Measurements from ENCODE around the gene UBE2Q1. TPM values are rescaled to one million over a fixed set of nuclear protein-coding genes. Genes with fewer than 3 reads are reported as not detected.

The UBE2Q1 gene
- total and polyA plus RNA-seq, 2 experiments from 2014 or later, result 5.7 to 37.9 TPM

DNA sequence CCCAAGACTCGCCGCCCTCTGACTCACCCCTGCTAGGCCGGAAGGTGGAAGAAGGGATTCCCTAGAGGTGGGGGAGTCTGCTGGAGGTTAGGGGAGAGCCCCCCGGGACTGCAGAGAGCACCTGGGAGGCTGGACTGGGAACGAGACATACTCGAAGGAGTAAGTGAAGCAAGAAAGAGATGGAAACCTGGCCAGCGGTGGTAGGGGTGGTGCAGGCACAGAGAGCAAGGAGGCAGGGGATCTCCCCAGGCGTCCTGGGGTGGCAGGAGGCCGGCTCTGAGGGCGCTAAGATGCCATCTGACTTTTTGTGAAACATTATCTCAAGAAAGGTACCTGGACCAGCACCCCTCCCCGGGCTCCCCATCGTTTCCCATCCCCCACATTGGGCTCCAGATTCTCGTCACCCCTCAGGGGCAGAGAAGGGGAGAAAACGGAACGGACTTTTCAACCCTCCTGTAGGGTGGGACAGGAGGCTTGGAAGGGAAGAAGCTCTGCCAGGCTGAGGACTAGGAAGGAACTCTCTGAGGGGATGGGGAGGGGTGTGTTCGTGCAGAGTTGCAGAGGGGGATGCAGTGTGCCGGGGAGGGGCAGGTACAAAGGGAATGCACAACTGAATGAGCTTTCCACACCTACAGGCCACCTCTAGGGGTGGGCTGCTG, 9.8 kb upstream of the UBE2Q1 start:
- H3K9me2 ChIP-seq (ENCODE audit: insufficient read depth), result no peaks in the 10 kb centered on the region
- peak overlapping the region; percentile 60 for H3K4me2 ChIP-seq (ENCODE audit: unreplicated experiment)
- H3K9me3 ChIP-seq (ENCODE audit: low read depth), result no peaks in the 10 kb centered on the region
- WGBS, 2 experiments (ENCODE audit: low coverage in 1 of 2, low lambda C conversion rate in 2 of 2, missing lambda C conversion rate in 2 of 2), result 19 to 21% methylated on average over 17 of the region's 17 CpGs
- no peaks in the 10 kb centered on the region for H3K4me1 ChIP-seq (ENCODE audit: insufficient read depth)
- H3F3A ChIP-seq (ENCODE audit: insufficient read depth), result no peaks in the 10 kb centered on the region
- no peaks in the 10 kb centered on the region for H3K79me2 ChIP-seq (ENCODE audit: insufficient read depth)
- H3K9ac ChIP-seq, result no peak overlapping the region
- H3K36me3 ChIP-seq (ENCODE audit: low read depth), result no peaks in the 10 kb centered on the region
- in situ Hi-C loops (cut with MboI), result loop anchor here (10.0 kb wide), 1 partner anchor 317 kb away; no protein-coding TSS in a partner anchor
- peaks cover 8% of the 10 kb centered on the region for H3K27me3 ChIP-seq (replicated peaks; ENCODE audit: insufficient read depth)
- DNase-seq, result no peak
- no peak overlapping the region for H3K27ac ChIP-seq
- TF ChIP-seq EZH2phosphoT487 (IDR thresholded peaks at IDR 0.05; ENCODE audit: insufficient read depth, low read depth), result no peak
- TF ChIP-seq EZH2 (IDR thresholded peaks at IDR 0.05; ENCODE audit: insufficient read depth, poor library complexity, severe bottlenecking), result no peak
- no peaks in the 10 kb centered on the region for H4K20me1 ChIP-seq (ENCODE audit: insufficient read depth)
- no peak overlapping the region for H2AFZ ChIP-seq
- peak overlapping the region; percentile 60 for H3K4me3 ChIP-seq

DNA sequence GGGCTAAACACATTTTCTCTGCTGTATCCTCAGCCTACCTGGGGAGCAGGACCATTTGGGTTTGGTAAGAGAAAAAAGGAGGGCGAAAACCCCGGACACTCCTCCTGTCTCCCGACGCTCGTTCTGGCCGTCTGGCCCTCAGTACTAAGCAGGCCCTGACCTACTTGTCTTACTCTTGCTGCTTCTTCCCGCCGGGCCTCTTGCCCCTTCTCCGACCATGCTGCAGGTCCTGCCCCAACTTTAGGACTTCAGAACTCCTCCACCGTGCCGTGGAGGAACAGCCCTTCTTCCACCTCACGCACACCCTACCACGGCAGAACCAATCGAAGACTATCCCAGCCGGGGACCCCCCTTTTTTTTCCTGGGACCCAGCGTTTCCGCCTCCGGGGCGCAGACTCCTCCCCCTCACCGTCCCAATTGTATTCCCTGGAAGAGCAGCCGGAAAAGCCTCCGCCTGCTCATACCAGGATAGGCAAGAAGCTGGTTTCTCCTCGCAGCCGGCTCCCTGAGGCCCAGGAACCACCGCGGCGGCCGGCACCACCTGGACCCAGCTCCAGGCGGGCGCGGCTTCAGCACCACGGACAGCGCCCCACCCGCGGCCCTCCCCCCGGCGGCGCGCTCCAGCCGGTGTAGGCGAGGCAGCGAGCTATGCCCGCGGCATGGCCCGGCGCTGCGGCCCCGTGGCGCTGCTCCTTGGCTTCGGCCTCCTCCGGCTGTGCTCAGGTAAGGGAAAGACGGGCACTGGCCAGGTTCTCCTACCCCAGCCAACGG, 9.1 kb upstream of the UBE2Q1 start, which contains the start of gene CHRNB2:
TSS of gene CHRNB2 (plus strand) at position 393 of the 771 bp plus-strand sequence. CDS start at position 660, 267 bp downstream.
- H3K9me2 ChIP-seq (ENCODE audit: insufficient read depth), result no peaks in the 10 kb centered on the region
- 1 to 4% methylated on average over 38 to 48 of the region's 53 CpGs for WGBS, 2 experiments (ENCODE audit: low coverage in 1 of 2, low lambda C conversion rate in 2 of 2, missing lambda C conversion rate in 2 of 2)
- H3K27ac ChIP-seq, result no peak within 1 kb of the TSS
- no peaks in the 10 kb centered on the region for H3K79me2 ChIP-seq (ENCODE audit: insufficient read depth)
- in situ Hi-C loops (cut with MboI), result loop anchor here (10.0 kb wide), 1 partner anchor 317 kb away; no protein-coding TSS in a partner anchor
- no peaks in the 10 kb centered on the region for H4K20me1 ChIP-seq (ENCODE audit: insufficient read depth)
- H3F3A ChIP-seq (ENCODE audit: insufficient read depth), result no peaks in the 10 kb centered on the region
- no peaks in the 10 kb centered on the region for H3K9me3 ChIP-seq (ENCODE audit: low read depth)
- H3K27me3 ChIP-seq (replicated peaks; ENCODE audit: insufficient read depth), result peaks cover 8% of the 10 kb centered on the region
- DNase-seq, result peak; percentile 72
- no peaks in the 10 kb centered on the region for H3K36me3 ChIP-seq (ENCODE audit: low read depth)
- peak within 1 kb of the TSS; percentile 60 for H3K4me3 ChIP-seq
- no peak for TF ChIP-seq EZH2phosphoT487 (IDR thresholded peaks at IDR 0.05; ENCODE audit: insufficient read depth, low read depth)
- TF ChIP-seq EZH2 (IDR thresholded peaks at IDR 0.05; ENCODE audit: insufficient read depth, poor library complexity, severe bottlenecking), result no peak
- no peaks in the 10 kb centered on the region for H3K4me1 ChIP-seq (ENCODE audit: insufficient read depth)
- H3K4me2 ChIP-seq (ENCODE audit: unreplicated experiment), result peak within 1 kb of the TSS; percentile 60
- H3K9ac ChIP-seq, result no peak within 1 kb of the TSS
- H2AFZ ChIP-seq, result no peak within 1 kb of the TSS

DNA sequence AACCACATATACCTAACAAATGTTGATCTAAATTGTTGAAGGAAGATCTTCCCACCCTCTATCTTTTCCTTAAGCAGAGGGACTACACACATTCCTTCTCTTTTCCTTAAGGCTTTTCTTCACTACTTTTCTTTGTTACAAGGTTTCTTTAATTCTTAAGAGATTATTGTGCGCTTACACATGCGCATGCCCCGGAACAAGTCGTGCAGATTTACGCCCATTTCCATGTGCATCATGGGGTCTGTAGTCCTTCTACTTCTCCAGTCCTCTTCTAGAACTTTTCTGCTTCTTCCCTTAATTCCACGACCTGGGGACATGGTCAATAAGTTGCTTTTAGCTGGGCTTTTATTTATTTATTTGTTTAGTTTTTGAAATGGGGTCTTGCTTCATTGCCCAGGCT, 7.4 kb upstream of the UBE2Q1 start:
- WGBS, 2 experiments (ENCODE audit: low coverage in 1 of 2, low lambda C conversion rate in 2 of 2, missing lambda C conversion rate in 2 of 2), result 72 to 75% methylated on average over 6 of the region's 6 CpGs
- H3K9me3 ChIP-seq (ENCODE audit: low read depth), result no peaks in the 10 kb centered on the region
- no peak overlapping the region for H3K4me3 ChIP-seq
- no peaks in the 10 kb centered on the region for H3K79me2 ChIP-seq (ENCODE audit: insufficient read depth)
- no peaks in the 10 kb centered on the region for H3K4me1 ChIP-seq (ENCODE audit: insufficient read depth)
- H4K20me1 ChIP-seq (ENCODE audit: insufficient read depth), result no peaks in the 10 kb centered on the region
- H3K27ac ChIP-seq, result no peak overlapping the region
- H2AFZ ChIP-seq, result no peak overlapping the region
- no peaks in the 10 kb centered on the region for H3F3A ChIP-seq (ENCODE audit: insufficient read depth)
- in situ Hi-C loops (cut with MboI), result loop anchor here (10.0 kb wide), 1 partner anchor 319 kb away; no protein-coding TSS in a partner anchor
- no peak overlapping the region for H3K4me2 ChIP-seq (ENCODE audit: unreplicated experiment)
- no peaks in the 10 kb centered on the region for H3K9me2 ChIP-seq (ENCODE audit: insufficient read depth)
- H3K9ac ChIP-seq, result no peak overlapping the region
- DNase-seq, result no peak
- H3K36me3 ChIP-seq (ENCODE audit: low read depth), result no peaks in the 10 kb centered on the region
- peaks cover 8% of the 10 kb centered on the region for H3K27me3 ChIP-seq (replicated peaks; ENCODE audit: insufficient read depth)
- TF ChIP-seq EZH2 (IDR thresholded peaks at IDR 0.05; ENCODE audit: insufficient read depth, poor library complexity, severe bottlenecking) (no peak), EZH2phosphoT487 (IDR thresholded peaks at IDR 0.05; ENCODE audit: insufficient read depth, low read depth) (no peak)

DNA sequence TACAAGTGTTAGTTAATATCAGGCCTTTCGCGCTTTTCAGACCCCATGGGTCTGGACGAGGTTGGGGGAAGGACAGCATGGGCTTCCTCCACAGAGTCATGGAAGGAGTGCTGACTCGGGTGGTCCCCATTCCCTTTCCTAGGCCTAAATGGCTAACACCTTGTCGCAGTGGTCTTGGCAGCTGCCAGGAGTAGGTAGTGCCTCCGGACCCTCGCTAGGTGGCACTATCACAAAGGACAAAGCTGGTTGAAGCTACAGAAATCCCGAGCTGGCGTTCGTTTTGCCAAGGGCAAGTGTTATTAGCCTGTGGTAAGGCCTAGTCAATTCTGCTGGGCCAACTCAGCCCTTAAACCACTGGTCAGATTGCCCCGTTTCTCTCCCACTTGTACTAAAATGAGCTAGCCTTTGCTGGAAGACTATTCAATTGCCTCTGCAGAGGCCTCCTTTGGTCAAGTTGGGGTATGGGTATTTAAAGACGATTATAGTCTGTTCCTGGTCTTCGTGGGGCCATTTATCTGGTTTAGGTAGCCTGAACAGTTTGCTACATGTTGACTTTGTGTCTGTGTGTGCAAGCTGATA, 1.1 kb upstream of the UBE2Q1 start:
- peak overlapping the region; percentile 100 for H3K4me3 ChIP-seq
- H4K20me1 ChIP-seq (ENCODE audit: insufficient read depth), result no peaks in the 10 kb centered on the region
- peaks cover 9% of the 10 kb centered on the region for H3F3A ChIP-seq (ENCODE audit: insufficient read depth)
- no peaks in the 10 kb centered on the region for H3K27me3 ChIP-seq (replicated peaks; ENCODE audit: insufficient read depth)
- no peaks in the 10 kb centered on the region for H3K9me2 ChIP-seq (ENCODE audit: insufficient read depth)
- H3K79me2 ChIP-seq (ENCODE audit: insufficient read depth), result peaks cover 36% of the 10 kb centered on the region
- peak overlapping the region; percentile 82 for H3K27ac ChIP-seq
- TF ChIP-seq EZH2 (IDR thresholded peaks at IDR 0.05; ENCODE audit: insufficient read depth, poor library complexity, severe bottlenecking), result no peak
- TF ChIP-seq EZH2phosphoT487 (IDR thresholded peaks at IDR 0.05; ENCODE audit: insufficient read depth, low read depth), result no peak
- H3K9me3 ChIP-seq (ENCODE audit: low read depth), result no peaks in the 10 kb centered on the region
- H3K4me1 ChIP-seq (ENCODE audit: insufficient read depth), result peaks cover 12% of the 10 kb centered on the region
- DNase-seq, result peak; percentile 94
- H3K36me3 ChIP-seq (ENCODE audit: low read depth), result peaks cover 9% of the 10 kb centered on the region; the same call in 1 of the 2 replicates
- H3K4me2 ChIP-seq (ENCODE audit: unreplicated experiment), result peak overlapping the region; percentile 86
- WGBS, 2 experiments (ENCODE audit: low coverage in 1 of 2, low lambda C conversion rate in 2 of 2, missing lambda C conversion rate in 2 of 2), result 4% methylated on average over 13 of the region's 13 CpGs
- peak overlapping the region; percentile 77 for H3K9ac ChIP-seq
- in situ Hi-C loops (cut with MboI), result loop anchor here (10.0 kb wide), 1 partner anchor 325 kb away; no protein-coding TSS in a partner anchor
- peak overlapping the region; percentile 88 for H2AFZ ChIP-seq

Measured in GM23248 (cell line).